ENCODE measurements around the gene ARHGAP42.
"Not testable (repeated sequence)": the region's sequence is repeated elsewhere in the genome, so short reads cannot be mapped to it uniquely, and the experiment has no call there.

The ARHGAP42 gene

GRCh38 chr11:100727410-100727809 lies 40.3 kb downstream of the ARHGAP42 start:
- DNase-seq = no peak

- DNase-seq = no peak
Measured at GRCh38 chr11:100730266-100730665, 43.2 kb downstream of the ARHGAP42 start.

- DNase-seq = no peak
Measured at GRCh38 chr11:100731471-100731870, 44.4 kb downstream of the ARHGAP42 start.

GRCh38 chr11:100732949-100733348 lies 45.9 kb downstream of the ARHGAP42 start:
- no peak for DNase-seq

GRCh38 chr11:100734743-100735527 lies 47.8 kb downstream of the ARHGAP42 start:
- no peak for DNase-seq

- DNase-seq = no peak
Measured at GRCh38 chr11:100735949-100736675, 49.0 kb downstream of the ARHGAP42 start.

- no peak for DNase-seq
Measured at GRCh38 chr11:100738701-100739270, 51.7 kb downstream of the ARHGAP42 start.

- no peak for DNase-seq
Measured at GRCh38 chr11:100739666-100740065, 52.6 kb downstream of the ARHGAP42 start.

- DNase-seq = no peak
Measured at GRCh38 chr11:100740440-100740839, 53.4 kb downstream of the ARHGAP42 start.

GRCh38 chr11:100741866-100742625 lies 55.0 kb downstream of the ARHGAP42 start:
- no peak for DNase-seq

GRCh38 chr11:100746448-100746847 lies 59.4 kb downstream of the ARHGAP42 start:
- no peak for DNase-seq

- DNase-seq = no peak
Measured at GRCh38 chr11:100748153-100748552, 61.1 kb downstream of the ARHGAP42 start.

- not testable (repeated sequence) for DNase-seq
Measured at GRCh38 chr11:100749887-100750565, 62.9 kb downstream of the ARHGAP42 start.

GRCh38 chr11:100750566-100750891 lies 63.4 kb downstream of the ARHGAP42 start:
- not testable (repeated sequence) for DNase-seq

- DNase-seq = no peak
Measured at GRCh38 chr11:100752371-100753171, 65.5 kb downstream of the ARHGAP42 start.

GRCh38 chr11:100753172-100753543 lies 66.1 kb downstream of the ARHGAP42 start:
- DNase-seq = no peak

- no peak for DNase-seq
Measured at GRCh38 chr11:100753571-100753970, 66.5 kb downstream of the ARHGAP42 start.

- no peak for DNase-seq
Measured at GRCh38 chr11:100756559-100756958, 69.5 kb downstream of the ARHGAP42 start.

GRCh38 chr11:100757646-100758045 lies 70.6 kb downstream of the ARHGAP42 start:
- DNase-seq = no peak

GRCh38 chr11:100759106-100759505 lies 72.0 kb downstream of the ARHGAP42 start:
- DNase-seq = no peak

- DNase-seq = no peak
Measured at GRCh38 chr11:100759856-100760255, 72.8 kb downstream of the ARHGAP42 start.

- no peak for DNase-seq
Measured at GRCh38 chr11:100760744-100761143, 73.7 kb downstream of the ARHGAP42 start.
